Suprapubic skin (tissue), 4 donors: Measurements from ENCODE around the gene JAZF1. TPM values are rescaled to one million over a fixed set of nuclear protein-coding genes. Genes with fewer than 3 reads are reported as not detected.
"Not testable (repeated sequence)": the region's sequence is repeated elsewhere in the genome, so short reads cannot be mapped to it uniquely, and the experiment has no call there.

Experiments used
- DNase-seq, 2 donors: peaks; one replicate each; pipeline ENCODE4 v3.0.0-alpha.2; 2019; ENCODE audit warnings: low spot score in 2 of 2
- H3K27ac ChIP-seq: fragments of 200-600 bp; sonication (generic); one replicate; pipeline ENCODE4 v1.5.1; 2019
- H3K27me3 ChIP-seq: fragments of 200-600 bp; sonication (generic); one replicate; pipeline ENCODE4 v1.5.1; 2019
- H3K36me3 ChIP-seq: fragments of 200-600 bp; sonication (generic); one replicate; pipeline ENCODE4 v1.5.1; 2019
- H3K4me1 ChIP-seq: fragments of 200-600 bp; sonication (generic); one replicate; pipeline ENCODE4 v1.5.1; 2019
- H3K4me3 ChIP-seq: fragments of 200-600 bp; sonication (generic); one replicate; pipeline ENCODE4 v1.5.1; 2019; ENCODE audit warnings: mild to moderate bottlenecking
- H3K9me3 ChIP-seq: fragments of 200-600 bp; sonication (generic); one replicate; pipeline ENCODE4 v1.5.1; 2019
- CTCF ChIP-seq, 2 donors: fragments of 200-600 bp in 1 of 2; fragments of 450-650 bp in 1 of 2; sonication (generic) in 1 of 2; IDR thresholded peaks; one replicate each; pipeline ENCODE4 v1.5.1; 2016 to 2019; ENCODE audit warnings: antibody characterized with exemption in 2 of 2, mild to moderate bottlenecking in 1 of 2, moderate library complexity in 1 of 2
- EP300 ChIP-seq: sonication (generic); formaldehyde crosslinking; IDR thresholded peaks from one replicate; pipeline ENCODE4 v1.6.1; 2017; ENCODE audit warnings: antibody characterized with exemption
- POLR2A ChIP-seq, 2 donors: fragments of 450-650 bp; IDR thresholded peaks; one replicate each; pipeline ENCODE4 v1.6.1; 2017; ENCODE audit warnings: antibody characterized with exemption in 2 of 2, mild to moderate bottlenecking in 2 of 2, moderate library complexity in 2 of 2
- POLR2AphosphoS5 ChIP-seq, 3 donors: sonication (generic); formaldehyde crosslinking; IDR thresholded peaks; one replicate each; pipeline ENCODE4 v1.6.1; 2017; ENCODE audit warnings: antibody characterized with exemption in 3 of 3
- WGBS: methylation state at CpG from one replicate; pipeline ENCODE4 v1.1.5; 2018; 5-methylcytosine and 5-hydroxymethylcytosine counted together
- total RNA-seq, 4 donors: library from RNA; depleted of rRNA; stranded (reverse); fragments of >200 nt; gene quantifications; one replicate each; pipeline ENCODE4 v1.1.0, GENCODE V29; 2016

The JAZF1 gene
- total RNA-seq, 4 donors from 2014 or later, result 5.0 to 8.4 (median 7.4) TPM

DNA sequence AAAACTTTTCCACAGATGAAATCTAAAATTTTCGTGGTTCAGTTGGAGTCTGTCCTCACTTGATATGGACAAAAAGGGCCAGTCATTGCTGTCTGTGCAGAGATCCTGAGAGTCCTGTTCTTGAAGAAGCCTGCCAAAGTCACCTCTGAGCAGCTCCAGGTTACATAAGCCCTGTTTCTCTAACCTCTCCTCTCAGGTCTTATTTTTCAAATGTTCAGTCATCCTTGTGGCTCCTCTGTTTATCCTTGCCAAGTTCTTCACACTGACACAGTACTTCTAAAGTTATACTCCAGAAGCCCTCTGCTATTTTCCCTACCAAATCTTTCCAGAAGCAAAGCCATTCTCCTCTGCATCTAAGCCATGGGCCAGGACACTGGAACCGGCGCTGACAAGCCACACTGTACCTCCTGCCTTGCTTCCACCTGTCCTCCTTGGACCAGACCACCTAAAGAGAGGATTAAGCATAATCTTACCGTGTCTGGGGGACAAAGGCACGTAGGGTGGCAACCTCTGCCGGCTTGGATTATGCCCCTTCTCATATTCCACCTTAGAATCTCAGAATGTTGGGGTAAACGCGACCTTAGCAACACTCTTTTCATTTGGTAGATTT lies 161.6 kb downstream of the JAZF1 start:
- Histone ChIP-seq H3K9me3 (no peaks in the 10 kb centered on the region), H3K4me3 (no peak overlapping the region), H3K4me1 (peaks cover 7% of the 10 kb centered on the region), H3K27ac (no peak overlapping the region), H3K27me3 (no peaks in the 10 kb centered on the region), H3K36me3 (no peaks in the 10 kb centered on the region)
- WGBS, result 91% methylated on average over 8 of the region's 8 CpGs
- no peak for DNase-seq
- TF ChIP-seq EP300 (no peak), POLR2AphosphoS5 (IDR thresholded peaks at IDR 0.05) (no peak), POLR2A (IDR thresholded peaks at IDR 0.05) (no peak)

GRCh38 chr7:28018446-28018845 lies 162.1 kb downstream of the JAZF1 start:
- H3K27me3 ChIP-seq, result no peaks in the 10 kb centered on the region
- TF ChIP-seq POLR2AphosphoS5 (IDR thresholded peaks at IDR 0.05) (no peak), POLR2A (IDR thresholded peaks at IDR 0.05) (no peak), CTCF (IDR thresholded peaks at IDR 0.05) (no peak), EP300 (no peak)
- DNase-seq, result no peak
- no peaks in the 10 kb centered on the region for H3K9me3 ChIP-seq
- no peak overlapping the region for H3K27ac ChIP-seq
- WGBS, result 88% methylated on average over 5 of the region's 5 CpGs
- H3K4me1 ChIP-seq, result peaks cover 7% of the 10 kb centered on the region
- H3K4me3 ChIP-seq, result no peak overlapping the region
- no peaks in the 10 kb centered on the region for H3K36me3 ChIP-seq

- Histone ChIP-seq H3K27ac (no peak overlapping the region), H3K36me3 (no peaks in the 10 kb centered on the region), H3K27me3 (no peaks in the 10 kb centered on the region), H3K4me3 (no peak overlapping the region), H3K9me3 (no peaks in the 10 kb centered on the region), H3K4me1 (peaks cover 10% of the 10 kb centered on the region)
- TF ChIP-seq EP300, result no peak
- no peak for TF ChIP-seq POLR2AphosphoS5 (IDR thresholded peaks at IDR 0.05)
- TF ChIP-seq CTCF (IDR thresholded peaks at IDR 0.05), result no peak
- TF ChIP-seq POLR2A (IDR thresholded peaks at IDR 0.05), result no peak
- WGBS, result 81% methylated on average over 7 of the region's 7 CpGs
- DNase-seq, result no peak
These were observed 162.6 kb downstream of the JAZF1 start for GRCh38 chr7:28018020-28018419.

GRCh38 chr7:28017372-28017771 lies 163.2 kb downstream of the JAZF1 start:
- H3K9me3 ChIP-seq, result no peaks in the 10 kb centered on the region
- WGBS, result 87% methylated on average over 4 of the region's 4 CpGs

GRCh38 chr7:28016297-28016696 lies 164.3 kb downstream of the JAZF1 start:
- Histone ChIP-seq H3K9me3 (no peaks in the 10 kb centered on the region), H3K4me3 (no peak overlapping the region), H3K27ac (no peak overlapping the region), H3K4me1 (peaks cover 10% of the 10 kb centered on the region), H3K27me3 (no peaks in the 10 kb centered on the region), H3K36me3 (no peaks in the 10 kb centered on the region)
- 73% methylated on average over 2 of the region's 2 CpGs for WGBS
- no peak for DNase-seq
- TF ChIP-seq CTCF (IDR thresholded peaks at IDR 0.05) (no peak), POLR2A (IDR thresholded peaks at IDR 0.05) (no peak), POLR2AphosphoS5 (IDR thresholded peaks at IDR 0.05) (no peak), EP300 (no peak)

More at GRCh38 chr7:28017372-28017771, 163.2 kb downstream of the JAZF1 start:
- H3K4me1 ChIP-seq, result peaks cover 10% of the 10 kb centered on the region
- H3K36me3 ChIP-seq, result no peaks in the 10 kb centered on the region
- H3K27ac ChIP-seq, result no peak overlapping the region
- DNase-seq, result no peak
- H3K4me3 ChIP-seq, result no peak overlapping the region
- no peaks in the 10 kb centered on the region for H3K27me3 ChIP-seq
- no peak for TF ChIP-seq POLR2A (IDR thresholded peaks at IDR 0.05)
- no peak for TF ChIP-seq EP300
- no peak for TF ChIP-seq POLR2AphosphoS5 (IDR thresholded peaks at IDR 0.05)
- TF ChIP-seq CTCF (IDR thresholded peaks at IDR 0.05), result no peak

- no peak for DNase-seq
- no peaks in the 10 kb centered on the region for H3K27me3 ChIP-seq
- no peak overlapping the region for H3K4me3 ChIP-seq
- TF ChIP-seq POLR2A (IDR thresholded peaks at IDR 0.05) (no peak), CTCF (IDR thresholded peaks at IDR 0.05) (no peak), POLR2AphosphoS5 (IDR thresholded peaks at IDR 0.05) (no peak), EP300 (no peak)
- no peaks in the 10 kb centered on the region for H3K9me3 ChIP-seq
- 93% methylated on average over 4 of the region's 4 CpGs for WGBS
- H3K4me1 ChIP-seq, result peaks cover 5% of the 10 kb centered on the region
- H3K27ac ChIP-seq, result no peak overlapping the region
- no peaks in the 10 kb centered on the region for H3K36me3 ChIP-seq
These were observed 165.4 kb downstream of the JAZF1 start for GRCh38 chr7:28015169-28015568.

GRCh38 chr7:28014340-28014739 lies 166.3 kb downstream of the JAZF1 start:
- 95% methylated on average over 4 of the region's 4 CpGs for WGBS
- not testable (repeated sequence) for H3K27me3 ChIP-seq, H3K9me3 ChIP-seq, H3K27ac ChIP-seq, H3K4me3 ChIP-seq, H3K36me3 ChIP-seq, DNase-seq, H3K4me1 ChIP-seq
